K562 (cell line): ENCODE measurements around the gene DENND10. TPM values are rescaled to one million over a fixed set of nuclear protein-coding genes. Genes with fewer than 3 reads are reported as not detected.

Source experiments
- CBX5 ChIP-seq: IDR thresholded peaks from 2 replicates; pipeline ENCODE4 v1.6.1; 2014; ENCODE audit warnings: low read depth, borderline replicate concordance
- CBX8 ChIP-seq: fragments of 200-600 bp; sonication (generic); IDR thresholded peaks from 2 replicates; pipeline ENCODE4 v1.6.1; 2012; ENCODE audit warnings: borderline replicate concordance, mixed run types, low read depth, mild to moderate bottlenecking, moderate library complexity, mixed read lengths, low read length, control low read depth, inconsistent platforms; ENCODE audit not compliant: poor library complexity, severe bottlenecking; ENCODE audit errors: extremely low read depth
- CHD1 ChIP-seq: fragments of 200-600 bp; sonication (generic); IDR thresholded peaks from one replicate; pipeline ENCODE4 v1.6.1; 2012; ENCODE audit warnings: mild to moderate bottlenecking, moderate library complexity, low read length, inconsistent platforms
- ELF1 ChIP-seq: fragments of 200-800 bp; sonication (Bioruptor generic); IDR thresholded peaks from 2 replicates; pipeline ENCODE4 v1.6.1; 2016; ENCODE audit warnings: missing genetic modification characterization, missing compliant biosample characterization
- ESRRA ChIP-seq: fragments of 450-650 bp; IDR thresholded peaks from 2 replicates; pipeline ENCODE4 v1.6.1; 2014; ENCODE audit warnings: low read depth, mild to moderate bottlenecking, moderate library complexity, borderline replicate concordance
- KDM1A ChIP-seq, 2 experiments: fragments of 450-650 bp; IDR thresholded peaks; 2 replicates each; pipeline ENCODE4 v1.6.1; 2016; ENCODE audit warnings: mild to moderate bottlenecking in 2 of 2
- MAFG ChIP-seq: fragments of 450-650 bp; conservative IDR thresholded peaks from 2 replicates; pipeline ENCODE4 v1.6.1; 2016; ENCODE audit warnings: missing genetic modification characterization, missing compliant biosample characterization
- MECOM ChIP-seq: fragments of 250-450 bp; sonication (Bioruptor Pico); IDR thresholded peaks from 2 replicates; pipeline ENCODE4 v1.8.0; 2022; ENCODE audit warnings: inconsistent platforms
- MYC ChIP-seq, 2 experiments: fragments of 250-450 bp in 1 of 2; sonication (Bioruptor Pico) in 1 of 2; IDR thresholded peaks; 2 replicates each; pipeline versions ENCODE4 v1.5.1 to v1.6.1; 2012 to 2021; ENCODE audit warnings: low read depth in 2 of 2, borderline replicate concordance in 1 of 2, improper control_type of control experiment in 1 of 2, low read length in 1 of 2, mild to moderate bottlenecking in 1 of 2, moderate library complexity in 1 of 2
- PHB ChIP-seq: fragments of 250-450 bp; sonication (Bioruptor Pico); IDR thresholded peaks from 2 replicates; pipeline ENCODE4 v1.5.0; 2021
- SREBF1 ChIP-seq: fragments of 150-350 bp; IDR thresholded peaks from 2 replicates; pipeline ENCODE4 v1.6.1; 2014; ENCODE audit warnings: antibody characterized with exemption, low read depth, low read length, borderline replicate concordance
- ZNF124 ChIP-seq: sonication (generic); formaldehyde crosslinking; IDR thresholded peaks from 2 replicates; pipeline ENCODE4 v1.8.1; 2022; ENCODE audit warnings: missing genetic modification reagents
- ZNF785 ChIP-seq: fragments of 250-450 bp; sonication (Bioruptor Pico); IDR thresholded peaks from 2 replicates; pipeline ENCODE4 v1.4.0; 2020; ENCODE audit warnings: mild to moderate bottlenecking
- polyA plus RNA-seq, 8 experiments: library from polyadenylated mRNA; depleted of rRNA in 4 of 8; stranded (reverse) in 5 of 8; unstranded in 3 of 8; fragments of >200 nt; fragmentation: Nextera tagmentation in 2 of 8; fragmentation: Illumina TruSeq in 1 of 8; extraction: Ambion mirVana in 2 of 8; extraction: Trizol in 1 of 8; gene quantifications; 2 replicates each; pipeline versions ENCODE4 v1.2.1 to v1.2.3, GENCODE V29; 2011 to 2014; ENCODE audit warnings: inconsistent platforms in 1 of 8, missing spikeins in 1 of 8
- total RNA-seq, 7 experiments: library from RNA; depleted of rRNA in 6 of 7; stranded (reverse); fragments of >200 nt in 6 of 7; fragmentation: Illumina TruSeq in 2 of 7; extraction: Trizol in 2 of 7; gene quantifications; 2 replicates each; pipeline versions ENCODE4 v1.2.1 to v1.2.3, GENCODE V29; 2011 to 2021; ENCODE audit warnings: low replicate concordance in 1 of 7
- TF ChIP-seq, protein P1 (sequence below): IDR thresholded peaks from 2 replicates; pipeline ENCODE4 v1.6.1; 2014; ENCODE audit warnings: antibody characterized with exemption
- TF ChIP-seq, protein P2 (sequence below): sonication (generic); formaldehyde crosslinking; IDR thresholded peaks from 2 replicates; pipeline ENCODE4 v1.5.0; 2020; ENCODE audit warnings: missing genetic modification reagents
- TF ChIP-seq, protein P3 (sequence below): fragments of 450-650 bp; formaldehyde crosslinking; IDR thresholded peaks from 2 replicates; pipeline ENCODE4 v1.4.0; 2022; ENCODE audit warnings: missing genetic modification characterization
- TF ChIP-seq, protein P4 (sequence below): IDR thresholded peaks from 3 replicates; pipeline ENCODE4 v1.6.1; 2011; ENCODE audit warnings: borderline replicate concordance, mild to moderate bottlenecking, moderate library complexity; ENCODE audit not compliant: insufficient read length; ENCODE audit errors: extremely low read depth
- TF ChIP-seq, protein P5 (sequence below): fragments of 450-650 bp; formaldehyde crosslinking; IDR thresholded peaks from 2 replicates; pipeline ENCODE4 v1.4.0; 2020; ENCODE audit warnings: mild to moderate bottlenecking, moderate library complexity

The DENND10 gene
- total and polyA plus RNA-seq, 9 of the 15 experiments (the other 6 are each of a cell fraction or from before 2014, with no cell fraction given): 9.4 to 20.0 (median 12.5) TPM

DNA sequence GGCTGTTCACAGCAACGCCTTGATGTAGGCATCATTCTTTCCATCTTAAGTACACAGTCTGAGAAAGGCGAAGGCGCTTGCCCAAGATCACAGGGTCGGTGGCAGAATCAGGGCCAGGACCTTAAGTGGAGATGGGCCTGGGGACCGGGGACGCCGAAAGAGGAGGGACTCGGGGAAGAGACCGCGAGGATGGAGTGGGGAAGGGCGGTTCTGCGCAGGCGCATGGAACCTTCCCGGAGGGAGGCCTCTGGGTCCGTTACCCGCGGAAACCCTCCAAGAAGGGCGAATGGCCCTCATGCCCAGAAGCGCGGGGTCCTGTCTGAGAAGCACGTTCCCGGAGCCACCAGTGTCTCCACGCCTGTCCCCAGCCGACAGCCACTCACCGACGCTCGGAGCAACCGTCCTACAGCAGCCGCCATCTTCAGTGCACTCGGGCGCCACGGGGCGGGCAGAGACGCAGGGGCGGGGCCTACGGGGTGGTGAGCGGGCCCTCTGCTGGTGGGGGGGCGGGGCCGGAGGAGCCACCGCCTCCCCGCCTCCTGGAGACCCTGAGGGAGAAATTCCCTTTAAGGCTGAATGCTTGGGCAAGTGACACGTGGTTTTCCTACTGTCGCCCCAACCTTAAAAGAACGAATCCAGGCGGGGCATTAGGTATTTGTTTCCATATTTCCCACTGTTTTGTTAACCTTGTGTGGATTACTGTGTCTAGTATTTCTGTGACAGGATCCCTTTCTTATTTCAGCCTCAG lies 74.6 kb downstream of the DENND10 start, which contains the start of gene PRDX3 (continued):
- TF ChIP-seq, protein P1, sequence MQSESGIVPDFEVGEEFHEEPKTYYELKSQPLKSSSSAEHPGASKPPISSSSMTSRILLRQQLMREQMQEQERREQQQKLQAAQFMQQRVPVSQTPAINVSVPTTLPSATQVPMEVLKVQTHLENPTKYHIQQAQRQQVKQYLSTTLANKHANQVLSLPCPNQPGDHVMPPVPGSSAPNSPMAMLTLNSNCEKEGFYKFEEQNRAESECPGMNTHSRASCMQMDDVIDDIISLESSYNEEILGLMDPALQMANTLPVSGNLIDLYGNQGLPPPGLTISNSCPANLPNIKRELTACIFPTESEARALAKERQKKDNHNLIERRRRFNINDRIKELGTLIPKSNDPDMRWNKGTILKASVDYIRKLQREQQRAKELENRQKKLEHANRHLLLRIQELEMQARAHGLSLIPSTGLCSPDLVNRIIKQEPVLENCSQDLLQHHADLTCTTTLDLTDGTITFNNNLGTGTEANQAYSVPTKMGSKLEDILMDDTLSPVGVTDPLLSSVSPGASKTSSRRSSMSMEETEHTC: 0 out of 2 replicates have a peak, but pooled peaks have one; percentile 40
- TF ChIP-seq, protein P2, sequence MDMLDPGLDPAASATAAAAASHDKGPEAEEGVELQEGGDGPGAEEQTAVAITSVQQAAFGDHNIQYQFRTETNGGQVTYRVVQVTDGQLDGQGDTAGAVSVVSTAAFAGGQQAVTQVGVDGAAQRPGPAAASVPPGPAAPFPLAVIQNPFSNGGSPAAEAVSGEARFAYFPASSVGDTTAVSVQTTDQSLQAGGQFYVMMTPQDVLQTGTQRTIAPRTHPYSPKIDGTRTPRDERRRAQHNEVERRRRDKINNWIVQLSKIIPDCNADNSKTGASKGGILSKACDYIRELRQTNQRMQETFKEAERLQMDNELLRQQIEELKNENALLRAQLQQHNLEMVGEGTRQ (CRISPR knock-in tag): peak; percentile 24; the same call in 1 of the 2 replicates
- TF ChIP-seq, protein P3, sequence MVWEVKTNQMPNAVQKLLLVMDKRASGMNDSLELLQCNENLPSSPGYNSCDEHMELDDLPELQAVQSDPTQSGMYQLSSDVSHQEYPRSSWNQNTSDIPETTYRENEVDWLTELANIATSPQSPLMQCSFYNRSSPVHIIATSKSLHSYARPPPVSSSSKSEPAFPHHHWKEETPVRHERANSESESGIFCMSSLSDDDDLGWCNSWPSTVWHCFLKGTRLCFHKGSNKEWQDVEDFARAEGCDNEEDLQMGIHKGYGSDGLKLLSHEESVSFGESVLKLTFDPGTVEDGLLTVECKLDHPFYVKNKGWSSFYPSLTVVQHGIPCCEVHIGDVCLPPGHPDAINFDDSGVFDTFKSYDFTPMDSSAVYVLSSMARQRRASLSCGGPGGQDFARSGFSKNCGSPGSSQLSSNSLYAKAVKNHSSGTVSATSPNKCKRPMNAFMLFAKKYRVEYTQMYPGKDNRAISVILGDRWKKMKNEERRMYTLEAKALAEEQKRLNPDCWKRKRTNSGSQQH: no peak
- TF ChIP-seq KDM1A (IDR thresholded peaks at IDR 0.05): no peak
- no peak for TF ChIP-seq SREBF1
- TF ChIP-seq, protein P4, sequence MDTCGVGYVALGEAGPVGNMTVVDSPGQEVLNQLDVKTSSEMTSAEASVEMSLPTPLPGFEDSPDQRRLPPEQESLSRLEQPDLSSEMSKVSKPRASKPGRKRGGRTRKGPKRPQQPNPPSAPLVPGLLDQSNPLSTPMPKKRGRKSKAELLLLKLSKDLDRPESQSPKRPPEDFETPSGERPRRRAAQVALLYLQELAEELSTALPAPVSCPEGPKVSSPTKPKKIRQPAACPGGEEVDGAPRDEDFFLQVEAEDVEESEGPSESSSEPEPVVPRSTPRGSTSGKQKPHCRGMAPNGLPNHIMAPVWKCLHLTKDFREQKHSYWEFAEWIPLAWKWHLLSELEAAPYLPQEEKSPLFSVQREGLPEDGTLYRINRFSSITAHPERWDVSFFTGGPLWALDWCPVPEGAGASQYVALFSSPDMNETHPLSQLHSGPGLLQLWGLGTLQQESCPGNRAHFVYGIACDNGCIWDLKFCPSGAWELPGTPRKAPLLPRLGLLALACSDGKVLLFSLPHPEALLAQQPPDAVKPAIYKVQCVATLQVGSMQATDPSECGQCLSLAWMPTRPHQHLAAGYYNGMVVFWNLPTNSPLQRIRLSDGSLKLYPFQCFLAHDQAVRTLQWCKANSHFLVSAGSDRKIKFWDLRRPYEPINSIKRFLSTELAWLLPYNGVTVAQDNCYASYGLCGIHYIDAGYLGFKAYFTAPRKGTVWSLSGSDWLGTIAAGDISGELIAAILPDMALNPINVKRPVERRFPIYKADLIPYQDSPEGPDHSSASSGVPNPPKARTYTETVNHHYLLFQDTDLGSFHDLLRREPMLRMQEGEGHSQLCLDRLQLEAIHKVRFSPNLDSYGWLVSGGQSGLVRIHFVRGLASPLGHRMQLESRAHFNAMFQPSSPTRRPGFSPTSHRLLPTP: no peak
- 0 out of 2 replicates have a peak, but pooled peaks have one; percentile 10 for TF ChIP-seq ESRRA
- TF ChIP-seq PHB: no peak
- TF ChIP-seq, protein P5, sequence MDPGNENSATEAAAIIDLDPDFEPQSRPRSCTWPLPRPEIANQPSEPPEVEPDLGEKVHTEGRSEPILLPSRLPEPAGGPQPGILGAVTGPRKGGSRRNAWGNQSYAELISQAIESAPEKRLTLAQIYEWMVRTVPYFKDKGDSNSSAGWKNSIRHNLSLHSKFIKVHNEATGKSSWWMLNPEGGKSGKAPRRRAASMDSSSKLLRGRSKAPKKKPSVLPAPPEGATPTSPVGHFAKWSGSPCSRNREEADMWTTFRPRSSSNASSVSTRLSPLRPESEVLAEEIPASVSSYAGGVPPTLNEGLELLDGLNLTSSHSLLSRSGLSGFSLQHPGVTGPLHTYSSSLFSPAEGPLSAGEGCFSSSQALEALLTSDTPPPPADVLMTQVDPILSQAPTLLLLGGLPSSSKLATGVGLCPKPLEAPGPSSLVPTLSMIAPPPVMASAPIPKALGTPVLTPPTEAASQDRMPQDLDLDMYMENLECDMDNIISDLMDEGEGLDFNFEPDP (CRISPR knock-in tag): no peak
- peak; percentile 54; the same call in 1 of the 2 replicates for TF ChIP-seq ELF1
- no peak for TF ChIP-seq ZNF124 (CRISPR knock-in tag)
- no peak for TF ChIP-seq CBX5
- TF ChIP-seq CHD1: no peak
- TF ChIP-seq MYC (IDR thresholded peaks at IDR 0.05; ENCODE audit: low read depth, low read length): peak; percentile 45
- TF ChIP-seq MYC (CRISPR knock-in tag; IDR thresholded peaks at IDR 0.05; ENCODE audit: borderline replicate concordance, low read depth): no peak
- no peak for TF ChIP-seq MAFG (tag)
- TF ChIP-seq ZNF785: no peak
- TF ChIP-seq MECOM (CRISPR knock-in tag): no peak
- TF ChIP-seq CBX8: no peak
